Fibroblast of mammary gland (primary cell): Measurements from ENCODE around the gene TTC39A.
"Not testable (repeated sequence)": the region's sequence is repeated elsewhere in the genome, so short reads cannot be mapped to it uniquely, and the experiment has no call there.

Experiments
- DNase-seq: peaks from one replicate; pipeline ENCODE4 v3.0.0-alpha.2; 2010; ENCODE audit warnings: low read depth
- H3K4me3 ChIP-seq: 2 replicates; pipeline ENCODE4 v1.5.1; 2011; ENCODE audit warnings: low read depth, mild to moderate bottlenecking, low read length, moderate library complexity; ENCODE audit not compliant: control insufficient read depth
- CTCF ChIP-seq: conservative IDR thresholded peaks from 2 replicates; pipeline ENCODE4 v1.5.1; 2011; ENCODE audit warnings: low read depth, low read length, inconsistent platforms; ENCODE audit not compliant: control insufficient read depth, insufficient read depth

TTC39A gene

GRCh38 chr1:51266181-51266580 lies 64.2 kb downstream of the TTC39A start:
- TF ChIP-seq CTCF: no peak
- no peak overlapping the region for H3K4me3 ChIP-seq
- no peak for DNase-seq

- no peak for DNase-seq
- no peak overlapping the region for H3K4me3 ChIP-seq
- no peak for TF ChIP-seq CTCF
These were observed 64.7 kb downstream of the TTC39A start for GRCh38 chr1:51265618-51266017.

DNA sequence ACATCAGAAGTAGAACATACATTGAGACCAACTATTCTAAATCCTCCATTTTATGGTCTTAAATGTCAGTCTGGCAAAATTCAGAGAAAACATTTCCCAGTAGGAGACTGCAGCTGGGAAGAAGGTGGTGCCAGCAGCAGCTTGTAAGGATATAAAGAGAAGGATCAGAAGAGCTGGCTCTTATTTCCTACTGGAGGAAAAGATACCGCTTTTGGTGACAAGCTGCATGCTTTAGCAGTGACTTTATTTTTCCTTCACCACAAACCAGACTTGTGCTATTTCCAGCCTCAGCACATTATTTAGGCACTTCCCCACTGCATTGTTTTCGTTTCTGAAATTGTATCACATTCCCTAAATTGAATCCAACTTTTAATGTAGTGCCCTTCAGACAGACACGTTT lies 65.9 kb downstream of the TTC39A start:
- no peak overlapping the region for H3K4me3 ChIP-seq
- no peak for TF ChIP-seq CTCF
- DNase-seq: peak; percentile 91

- TF ChIP-seq CTCF: no peak
- no peak for DNase-seq
- H3K4me3 ChIP-seq: no peak overlapping the region
These were observed 67.0 kb downstream of the TTC39A start for GRCh38 chr1:51263147-51263877.

DNA sequence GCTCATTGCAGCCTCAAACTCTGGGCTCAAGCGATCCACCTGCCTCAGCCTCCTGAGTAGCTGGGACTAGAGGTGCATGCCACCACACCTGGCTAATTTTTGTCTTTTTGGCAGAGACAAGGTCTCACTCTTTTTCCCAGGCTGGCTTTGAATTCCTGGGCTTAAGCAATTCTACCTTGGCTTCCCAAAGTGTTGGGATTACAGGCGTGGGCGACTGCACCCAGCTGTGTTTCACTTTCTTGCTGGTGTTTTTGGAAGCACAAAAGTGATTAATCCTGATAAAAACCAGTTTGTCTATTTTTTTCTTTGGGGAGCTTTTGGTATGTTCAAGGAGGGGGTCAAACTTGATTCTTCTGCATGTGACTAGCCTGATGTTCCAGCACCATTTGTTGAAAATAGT lies 75.0 kb downstream of the TTC39A start:
- TF ChIP-seq CTCF: no peak
- no peak overlapping the region for H3K4me3 ChIP-seq
- peak; percentile 15 for DNase-seq

GRCh38 chr1:51253691-51254090 lies 76.7 kb downstream of the TTC39A start:
- peak; percentile 66 for DNase-seq
- no peak overlapping the region for H3K4me3 ChIP-seq
- no peak for TF ChIP-seq CTCF

DNA sequence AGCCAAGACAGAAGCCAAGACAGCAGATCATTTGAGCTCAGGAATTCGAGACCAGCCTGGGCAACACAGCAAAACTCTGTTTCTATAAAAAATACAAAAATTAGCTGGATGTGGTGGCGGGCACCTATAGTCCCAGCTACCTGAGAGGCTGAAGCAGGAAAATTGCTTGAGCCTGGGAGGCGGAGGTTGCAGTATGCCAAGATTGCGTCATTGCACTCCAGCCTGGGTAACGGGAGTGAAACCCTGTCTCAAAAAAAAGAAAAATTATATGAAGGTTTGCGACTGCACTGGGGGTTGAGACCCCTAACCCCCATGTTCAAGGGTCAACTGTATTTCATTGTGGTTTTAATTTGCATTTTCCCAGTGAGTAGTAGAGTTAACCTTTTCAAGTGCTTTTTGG lies 78.0 kb downstream of the TTC39A start:
- DNase-seq: no peak
- H3K4me3 ChIP-seq: no peak overlapping the region
- no peak for TF ChIP-seq CTCF

DNA sequence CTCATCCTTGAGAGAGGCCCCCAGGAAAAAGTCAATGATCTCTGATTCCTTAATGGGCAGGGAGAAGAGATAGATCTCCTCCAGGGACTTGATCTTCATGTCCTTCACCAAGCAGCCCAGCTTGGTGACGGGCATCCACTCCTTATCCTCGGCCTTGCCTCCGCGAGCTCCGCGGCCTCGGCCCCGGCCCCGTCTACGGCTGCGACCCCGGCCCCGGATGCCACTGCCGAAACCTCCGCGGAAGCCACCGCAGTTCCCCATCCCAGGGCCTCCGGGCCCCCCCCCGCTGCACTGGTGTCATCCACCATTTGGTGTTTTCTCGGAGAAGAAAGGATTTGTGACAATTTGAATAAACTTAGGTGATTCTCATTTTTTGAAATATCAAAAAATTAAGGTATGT lies 79.2 kb downstream of the TTC39A start:
- H3K4me3 ChIP-seq, DNase-seq: not testable (repeated sequence)

GRCh38 chr1:51250729-51251128 lies 79.6 kb downstream of the TTC39A start:
- DNase-seq, H3K4me3 ChIP-seq: not testable (repeated sequence)
